Stimulated activated CD4-positive, alpha-beta T cell treated with anti-CD3 and anti-CD28 coated beads, Interleukin-2, amount 100 ng/mL, for 48 hours (primary cell): ENCODE data around the gene SHB.

Experiments used
- DNase-seq, 2 donors: peaks; one replicate each; pipeline ENCODE4 v3.0.0-alpha.2; 2020

SHB gene

GRCh38 chr9:37880916-37881479 is 188.0 kb downstream of the SHB start:
- no peak for DNase-seq

GRCh38 chr9:37876376-37876775 is 192.7 kb downstream of the SHB start:
- no peak for DNase-seq

DNA sequence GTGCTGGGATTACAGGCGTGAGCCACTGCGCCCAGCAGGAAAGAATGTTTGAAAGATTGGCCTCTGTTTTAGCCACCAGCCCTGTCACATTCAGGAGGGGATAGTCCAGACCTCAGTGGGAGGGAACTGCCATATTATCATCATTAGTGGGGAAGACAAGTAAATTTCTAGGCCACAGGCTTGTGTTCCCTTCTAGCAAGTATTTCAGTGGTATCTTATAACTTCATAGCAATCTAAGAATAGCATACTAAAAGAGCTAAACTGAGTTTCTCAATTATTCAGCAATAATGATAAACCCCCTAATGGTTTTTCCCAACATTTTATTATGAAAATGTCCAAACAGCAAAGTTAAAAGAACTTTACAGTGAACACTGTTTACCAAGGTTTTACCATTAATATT is 195.1 kb downstream of the SHB start:
- no peak for DNase-seq

DNA sequence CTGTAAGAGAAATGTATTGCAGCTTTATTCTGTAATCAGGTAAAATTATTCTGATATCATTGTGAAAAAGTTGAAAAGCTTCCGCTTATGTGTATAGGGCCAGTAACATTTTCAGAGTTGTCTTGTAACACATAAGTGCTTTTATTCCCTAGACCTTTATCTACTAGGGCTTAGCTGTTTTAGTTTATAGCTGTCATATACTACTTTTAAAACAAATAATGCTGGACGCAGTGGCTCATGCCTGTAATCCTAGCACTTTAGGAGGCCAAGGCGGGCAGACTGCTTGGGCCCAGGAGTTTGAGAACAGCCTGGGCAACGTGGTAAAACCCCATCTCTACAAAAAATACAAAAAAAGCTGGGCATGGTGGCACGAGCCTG is 198.2 kb downstream of the SHB start:
- DNase-seq: no peak

DNA sequence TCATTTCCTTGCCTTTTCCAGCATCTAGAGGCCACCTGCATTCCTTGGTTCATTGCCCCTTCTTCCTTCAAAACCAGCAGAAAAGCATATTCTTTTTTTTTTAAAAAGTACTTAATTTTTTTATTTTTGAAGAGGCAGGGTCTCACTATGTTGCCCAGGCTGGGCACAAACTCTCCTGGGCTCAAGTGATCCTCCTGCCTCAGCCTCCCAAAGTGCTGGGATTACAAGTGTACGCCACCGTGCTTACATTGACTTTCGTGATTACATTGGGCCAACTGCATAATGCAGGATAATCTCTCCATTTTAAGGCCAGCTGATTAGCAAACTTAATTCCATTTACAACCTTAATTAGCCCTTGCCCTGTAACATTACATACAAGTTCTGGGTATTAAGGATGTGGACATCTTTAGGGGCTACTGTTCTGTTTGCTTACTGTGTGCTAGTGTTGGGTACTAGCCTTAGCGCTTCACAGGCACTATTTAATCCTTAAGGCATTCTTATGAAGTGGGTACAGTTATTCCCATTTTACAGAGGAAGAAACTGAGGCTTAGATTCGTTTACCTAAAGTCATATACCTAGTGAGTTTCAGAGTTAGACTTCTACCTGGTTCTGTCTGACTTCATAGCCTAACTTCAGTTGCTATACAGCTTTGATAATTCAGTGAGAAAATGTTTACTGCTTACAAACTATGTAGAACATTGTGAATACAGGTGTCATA is 198.8 kb downstream of the SHB start:
- DNase-seq: no peak
